Activated naive CD4-positive, alpha-beta T cell treated with anti-CD3 and anti-CD28 coated beads, Interleukin-2, amount 50 U/mL, for 72 hours (primary cell): ENCODE measurements around the gene PSRC1. TPM values are rescaled to one million over a fixed set of nuclear protein-coding genes. Genes with fewer than 3 reads are reported as not detected.

Source experiments
- ATAC-seq, 2 donors: fragments of 150-1000 bp; cut with Tn5 transposase; 2 replicates each; pipeline ENCODE4 v1.10.0; 2021; ENCODE audit warnings: mild to moderate bottlenecking in 2 of 2, moderate library complexity in 2 of 2
- DNase-seq, 2 donors: peaks; one replicate each; pipeline ENCODE4 v3.0.0; 2021 to 2022; ENCODE audit warnings: low spot score in 2 of 2
- H3K27ac Mint-ChIP-seq, 2 donors: one replicate each; pipeline ENCODE4 v1.8.0; 2022; ENCODE audit warnings: mild to moderate bottlenecking in 2 of 2, mixed read lengths in 2 of 2
- H3K36me3 Mint-ChIP-seq, 2 donors: one replicate each; pipeline ENCODE4 v1.8.0; 2022; ENCODE audit warnings: mixed read lengths in 2 of 2
- H3K9me3 Mint-ChIP-seq, 2 donors: one replicate each; pipeline ENCODE4 v1.8.0; 2022; ENCODE audit warnings: mixed read lengths in 2 of 2
- total RNA-seq, 2 donors: library from RNA; stranded (reverse); gene quantifications; one replicate each; pipeline ENCODE4 v1.2.3, GENCODE V29; 2022

PSRC1 gene
- total RNA-seq, 2 donors from 2014 or later: 20.5 to 23.9 TPM

DNA sequence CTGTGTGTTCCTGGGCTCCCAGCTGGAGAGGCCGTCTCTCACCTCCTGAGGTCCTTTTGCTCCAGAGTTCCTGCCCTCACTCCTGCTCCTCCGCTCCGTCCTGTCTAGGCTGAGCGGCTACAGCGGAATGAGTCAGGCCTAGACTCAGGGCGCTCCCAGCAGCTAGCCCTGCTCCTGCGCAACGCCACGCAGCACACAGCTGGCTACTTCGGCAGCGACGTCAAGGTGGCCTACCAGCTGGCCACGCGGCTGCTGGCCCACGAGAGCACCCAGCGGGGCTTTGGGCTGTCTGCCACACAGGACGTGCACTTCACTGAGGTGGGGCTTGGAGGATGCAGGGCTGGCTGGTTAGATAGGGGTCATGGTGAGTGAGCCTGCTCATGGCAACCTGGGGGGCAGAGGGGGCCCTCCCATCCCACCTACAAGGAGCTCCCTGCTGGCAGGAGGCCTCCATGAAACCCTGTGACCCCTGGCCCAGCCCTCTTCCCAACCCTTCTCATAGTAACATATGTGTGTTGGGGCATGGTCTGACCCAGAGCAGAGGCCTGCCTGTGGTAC, 15.1 kb downstream of the PSRC1 start:
- no peak for DNase-seq
- no peak overlapping the region for H3K27ac Mint-ChIP-seq
- ATAC-seq: no peak
- H3K9me3 Mint-ChIP-seq: no peaks in the 10 kb centered on the region
- no peaks in the 10 kb centered on the region for H3K36me3 Mint-ChIP-seq

DNA sequence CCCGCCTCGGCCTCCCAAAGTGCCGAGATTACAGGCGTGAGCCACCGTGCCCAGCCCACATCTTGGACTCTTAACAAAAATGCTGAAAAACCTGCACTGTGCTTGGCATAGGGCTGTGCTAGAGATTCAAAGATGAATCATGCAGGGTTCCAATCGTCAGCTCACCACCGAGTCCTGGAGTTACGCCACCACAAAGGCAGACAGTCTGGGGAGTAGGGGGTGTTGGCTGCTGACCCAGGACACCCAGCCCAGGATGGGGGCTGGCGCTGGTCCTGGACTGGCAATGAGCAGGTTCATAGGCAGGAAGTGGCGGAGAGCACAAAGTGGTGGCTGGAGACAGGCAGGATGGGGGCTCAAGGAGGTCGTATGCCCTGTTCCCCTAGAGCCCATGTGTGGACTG, 16.0 kb downstream of the PSRC1 start:
- DNase-seq: no peak
- Mint-ChIP-seq H3K27ac (peak overlapping the region in 1 of 2 donors; percentile 14), H3K9me3 (no peaks in the 10 kb centered on the region), H3K36me3 (no peaks in the 10 kb centered on the region)
- no peak for ATAC-seq

DNA sequence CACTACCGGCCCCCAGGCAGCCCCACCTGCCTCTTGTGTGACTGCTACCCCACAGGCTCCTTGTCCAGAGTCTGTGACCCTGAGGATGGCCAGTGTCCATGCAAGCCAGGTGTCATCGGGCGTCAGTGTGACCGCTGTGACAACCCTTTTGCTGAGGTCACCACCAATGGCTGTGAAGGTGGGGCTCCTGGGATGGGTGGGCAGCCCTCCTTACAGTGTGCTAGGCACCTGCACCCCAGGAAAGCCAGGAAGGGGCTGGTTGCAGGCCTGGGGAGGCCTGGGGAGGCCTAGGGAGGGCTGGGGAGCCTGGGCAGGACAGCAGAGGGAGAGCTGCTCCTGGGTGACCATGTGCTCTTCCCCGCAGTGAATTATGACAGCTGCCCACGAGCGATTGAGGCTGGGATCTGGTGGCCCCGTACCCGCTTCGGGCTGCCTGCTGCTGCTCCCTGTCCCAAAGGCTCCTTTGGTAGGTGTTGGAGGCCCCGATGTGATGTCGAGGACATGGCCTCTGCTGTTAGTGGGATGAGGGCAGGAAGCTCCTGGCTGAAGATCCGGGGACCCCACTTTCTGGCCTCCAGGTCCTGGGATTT, 17.1 kb downstream of the PSRC1 start:
- H3K27ac Mint-ChIP-seq: no peak overlapping the region
- no peaks in the 10 kb centered on the region for H3K9me3 Mint-ChIP-seq
- no peaks in the 10 kb centered on the region for H3K36me3 Mint-ChIP-seq
- no peak for ATAC-seq
- DNase-seq: no peak

DNA sequence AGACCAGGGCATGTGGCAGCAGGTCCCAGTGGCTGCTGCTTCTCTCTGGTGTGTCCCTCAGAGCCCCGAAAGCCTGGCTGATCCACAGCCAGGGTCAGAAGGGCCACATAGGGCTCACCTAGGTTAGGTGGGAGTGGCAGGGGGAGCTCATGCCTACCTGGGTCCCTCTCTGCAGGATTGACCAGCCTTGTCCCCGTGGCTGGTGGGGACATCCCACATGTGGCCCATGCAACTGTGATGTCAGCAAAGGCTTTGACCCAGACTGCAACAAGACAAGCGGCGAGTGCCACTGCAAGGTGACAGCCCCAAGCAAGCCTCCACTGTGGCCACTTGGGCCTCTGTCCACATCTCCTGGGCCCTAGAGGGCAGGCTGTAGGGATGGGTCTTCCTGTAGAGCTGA, 17.9 kb downstream of the PSRC1 start:
- ATAC-seq (no peak), DNase-seq (no peak)
- Mint-ChIP-seq H3K9me3 (no peaks in the 10 kb centered on the region), H3K36me3 (no peaks in the 10 kb centered on the region), H3K27ac (no peak overlapping the region)

DNA sequence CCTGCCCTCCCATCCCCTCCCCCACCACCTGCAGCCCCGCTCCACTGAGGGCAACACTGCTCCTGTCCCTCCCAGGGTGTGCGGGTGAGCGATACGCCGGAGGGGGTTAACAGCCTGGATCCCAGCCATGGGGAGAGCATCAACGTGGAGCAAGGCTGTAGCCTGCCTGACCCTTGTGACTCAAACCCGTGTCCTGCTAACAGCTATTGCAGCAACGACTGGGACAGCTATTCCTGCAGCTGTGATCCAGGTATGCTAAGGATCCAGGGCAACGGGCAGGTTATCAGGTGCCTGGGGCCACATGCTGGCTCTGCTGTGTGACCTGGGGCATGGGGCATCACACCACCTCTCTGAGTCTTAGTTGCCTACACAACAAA, 18.6 kb downstream of the PSRC1 start:
- no peak overlapping the region for H3K27ac Mint-ChIP-seq
- ATAC-seq: no peak
- no peaks in the 10 kb centered on the region for H3K9me3 Mint-ChIP-seq
- DNase-seq: no peak
- H3K36me3 Mint-ChIP-seq: no peaks in the 10 kb centered on the region

DNA sequence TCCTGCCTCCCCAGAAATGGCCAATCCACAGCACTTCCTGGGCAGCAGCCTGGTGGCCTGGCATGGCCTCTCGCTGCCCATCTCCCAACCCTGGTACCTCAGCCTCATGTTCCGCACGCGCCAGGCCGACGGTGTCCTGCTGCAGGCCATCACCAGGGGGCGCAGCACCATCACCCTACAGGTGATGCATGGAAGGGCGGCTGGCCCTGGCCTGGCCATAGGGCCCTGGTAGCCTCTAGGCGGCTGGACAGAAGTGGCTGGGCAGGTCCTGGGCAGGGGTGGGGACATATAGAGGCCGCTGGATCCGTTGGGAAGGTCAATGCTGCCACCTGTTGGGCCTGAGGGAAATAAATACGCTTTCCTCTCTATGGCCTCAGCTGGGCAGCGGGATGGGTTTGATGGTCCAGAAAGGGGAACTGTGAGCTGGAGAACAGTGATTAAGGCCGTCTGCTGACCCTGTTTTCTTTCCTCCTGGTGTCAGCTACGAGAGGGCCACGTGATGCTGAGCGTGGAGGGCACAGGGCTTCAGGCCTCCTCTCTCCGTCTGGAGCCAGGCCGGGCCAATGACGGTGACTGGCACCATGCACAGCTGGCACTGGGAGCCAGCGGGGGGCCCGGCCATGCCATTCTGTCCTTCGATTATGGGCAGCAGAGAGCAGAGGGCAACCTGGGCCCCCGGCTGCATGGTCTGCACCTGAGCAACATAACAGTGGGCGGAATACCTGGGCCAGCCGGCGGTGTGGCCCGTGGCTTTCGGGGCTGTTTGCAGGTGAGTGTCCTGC, 19.2 kb downstream of the PSRC1 start:
- Mint-ChIP-seq H3K36me3 (no peaks in the 10 kb centered on the region), H3K27ac (peak overlapping the region; percentile 37 to 47), H3K9me3 (no peaks in the 10 kb centered on the region)
- peak; percentile 96 to 97 for ATAC-seq
- peak; percentile 82 to 95 for DNase-seq

DNA sequence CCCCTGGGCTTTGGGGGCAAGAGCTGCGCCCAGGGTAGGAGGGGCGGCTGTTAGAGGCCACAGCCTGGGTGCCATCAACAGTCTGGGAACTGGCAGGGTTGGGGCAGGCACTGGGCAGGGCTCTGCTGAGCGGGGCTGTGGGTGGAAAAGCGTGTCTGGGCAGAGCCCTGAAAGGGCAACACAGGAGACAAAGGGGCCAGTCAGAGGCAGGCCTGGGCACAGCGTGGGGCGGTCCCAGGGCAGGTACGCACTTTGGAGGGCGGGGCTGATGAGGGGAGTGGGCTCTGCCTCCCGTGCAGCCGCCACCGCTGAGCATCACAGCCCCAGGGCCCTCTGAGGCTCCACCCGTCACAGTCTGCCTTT, 19.7 kb downstream of the PSRC1 start:
- H3K27ac Mint-ChIP-seq: peak overlapping the region in 1 of 2 donors; percentile 37
- no peaks in the 10 kb centered on the region for H3K36me3 Mint-ChIP-seq
- H3K9me3 Mint-ChIP-seq: no peaks in the 10 kb centered on the region
- no peak for DNase-seq
- peak; percentile 21 to 51 for ATAC-seq

DNA sequence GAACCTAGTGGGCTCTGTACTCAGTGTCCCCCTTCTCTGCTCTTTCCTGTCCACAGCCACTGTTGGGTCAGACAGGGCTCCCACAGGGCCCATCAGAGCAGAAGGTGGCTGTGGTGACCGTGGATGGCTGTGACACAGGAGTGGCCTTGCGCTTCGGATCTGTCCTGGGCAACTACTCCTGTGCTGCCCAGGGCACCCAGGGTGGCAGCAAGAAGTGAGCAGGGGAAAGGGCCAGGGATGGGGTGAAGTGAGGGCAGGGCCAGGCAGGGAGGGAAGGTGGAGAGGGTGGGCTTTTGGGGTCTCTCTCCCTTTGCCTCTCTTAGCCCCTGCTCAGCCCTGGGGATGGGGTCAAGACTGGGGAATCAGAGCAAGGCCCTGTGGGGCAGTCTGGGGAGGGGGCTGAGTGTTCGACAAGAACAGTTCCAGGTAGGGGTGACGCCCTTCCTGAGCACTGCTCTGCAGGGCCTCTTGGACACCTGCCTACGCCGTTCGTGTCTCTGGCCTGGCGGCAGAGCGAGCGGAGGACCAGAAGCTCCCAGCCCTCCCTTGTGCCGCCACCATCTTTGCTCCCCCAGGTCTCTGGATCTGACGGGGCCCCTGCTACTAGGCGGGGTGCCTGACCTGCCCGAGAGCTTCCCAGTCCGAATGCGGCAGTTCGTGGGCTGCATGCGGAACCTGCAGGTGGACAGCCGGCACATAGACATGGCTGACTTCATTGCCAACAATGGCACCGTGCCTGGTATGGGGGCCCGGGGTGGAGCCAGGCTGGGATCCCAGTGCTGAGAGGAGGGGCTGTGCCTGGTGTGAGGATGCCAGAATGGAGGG, 20.5 kb downstream of the PSRC1 start:
- no peak for ATAC-seq
- Mint-ChIP-seq H3K9me3 (no peaks in the 10 kb centered on the region), H3K36me3 (no peaks in the 10 kb centered on the region), H3K27ac (peak overlapping the region in 1 of 2 donors; percentile 37)
- no peak for DNase-seq

DNA sequence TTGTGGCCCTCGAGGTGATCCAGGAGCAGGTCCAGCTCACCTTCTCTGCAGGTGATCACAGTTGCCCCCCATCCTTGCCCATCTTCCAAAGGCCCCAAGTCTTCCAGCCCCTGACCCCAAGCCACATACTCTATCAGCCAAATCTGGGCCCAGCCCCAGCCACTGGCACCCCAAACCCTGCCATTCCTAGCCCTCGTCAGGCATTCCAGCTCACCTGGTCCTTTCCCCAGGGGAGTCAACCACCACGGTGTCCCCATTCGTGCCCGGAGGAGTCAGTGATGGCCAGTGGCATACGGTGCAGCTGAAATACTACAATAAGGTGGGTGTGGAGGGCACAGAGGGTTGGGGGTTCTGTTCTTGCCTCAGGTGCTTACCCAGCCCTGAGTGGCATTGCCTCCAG, 21.4 kb downstream of the PSRC1 start:
- DNase-seq (no peak), ATAC-seq (no peak)

DNA sequence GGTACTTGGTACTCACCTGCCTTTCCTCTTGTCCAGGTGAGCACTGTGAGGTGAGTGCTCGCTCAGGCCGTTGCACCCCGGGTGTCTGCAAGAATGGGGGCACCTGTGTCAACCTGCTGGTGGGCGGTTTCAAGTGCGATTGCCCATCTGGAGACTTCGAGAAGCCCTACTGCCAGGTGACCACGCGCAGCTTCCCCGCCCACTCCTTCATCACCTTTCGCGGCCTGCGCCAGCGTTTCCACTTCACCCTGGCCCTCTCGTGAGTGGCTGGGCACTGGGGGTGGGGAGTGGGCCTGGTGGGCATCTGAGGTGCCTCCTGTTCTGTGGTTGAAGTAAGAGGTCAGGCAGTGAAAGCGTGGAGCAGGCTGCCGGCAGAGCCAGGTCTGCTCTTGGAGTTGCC, 21.9 kb downstream of the PSRC1 start:
- Mint-ChIP-seq H3K9me3 (no peaks in the 10 kb centered on the region), H3K36me3 (no peaks in the 10 kb centered on the region), H3K27ac (no peak overlapping the region)
- DNase-seq (no peak), ATAC-seq (no peak)

More for the DNA sequence above, 21.4 kb downstream of the PSRC1 start:
- H3K9me3 Mint-ChIP-seq: no peaks in the 10 kb centered on the region
- H3K27ac Mint-ChIP-seq: no peak overlapping the region
- no peaks in the 10 kb centered on the region for H3K36me3 Mint-ChIP-seq

DNA sequence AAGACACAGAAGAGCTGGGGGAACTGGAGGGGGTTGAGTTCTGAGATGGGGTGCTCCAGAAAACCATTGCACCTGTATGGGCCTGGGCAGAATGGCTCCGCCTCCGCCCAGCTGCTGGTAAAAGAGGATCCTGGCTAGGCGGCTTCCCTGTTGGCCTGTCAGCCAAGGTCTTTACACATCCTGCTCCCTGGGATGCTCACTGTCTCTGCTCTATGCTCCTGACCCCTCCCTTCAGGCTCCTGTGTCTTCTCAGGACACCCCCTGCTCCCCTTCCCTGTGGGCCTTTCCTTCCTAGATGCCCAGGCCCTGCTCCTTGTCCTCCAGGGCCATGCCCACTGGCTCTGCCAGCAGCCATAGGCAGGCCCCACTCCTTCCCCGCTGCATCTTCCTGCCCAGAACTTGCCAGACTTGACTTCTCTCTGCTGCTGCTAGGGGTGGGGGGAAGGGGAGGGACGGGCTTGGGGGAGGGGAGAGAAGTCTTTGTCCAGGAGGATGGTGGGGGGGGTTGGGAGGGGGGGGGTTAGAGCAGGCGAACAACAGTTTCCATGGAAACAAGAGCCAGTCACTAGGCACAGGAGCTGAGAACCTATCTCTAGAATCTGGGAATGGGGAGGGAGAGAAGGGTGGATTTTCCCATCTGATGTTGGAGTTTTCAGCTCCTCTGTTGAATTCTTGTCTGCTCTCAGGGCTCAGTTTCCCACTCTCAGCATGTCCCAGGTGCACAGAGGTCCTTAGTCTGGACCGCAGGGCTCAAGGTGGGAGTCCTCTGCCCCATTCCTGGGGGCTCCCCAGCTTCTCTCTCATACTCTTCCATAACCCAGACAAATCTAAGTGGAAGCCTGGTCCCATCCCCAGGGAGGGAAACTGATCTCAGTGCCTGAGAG, 23.0 kb downstream of the PSRC1 start:
- H3K27ac Mint-ChIP-seq: no peak overlapping the region
- H3K36me3 Mint-ChIP-seq: no peaks in the 10 kb centered on the region
- ATAC-seq (no peak), DNase-seq (no peak)
- H3K9me3 Mint-ChIP-seq: no peaks in the 10 kb centered on the region

DNA sequence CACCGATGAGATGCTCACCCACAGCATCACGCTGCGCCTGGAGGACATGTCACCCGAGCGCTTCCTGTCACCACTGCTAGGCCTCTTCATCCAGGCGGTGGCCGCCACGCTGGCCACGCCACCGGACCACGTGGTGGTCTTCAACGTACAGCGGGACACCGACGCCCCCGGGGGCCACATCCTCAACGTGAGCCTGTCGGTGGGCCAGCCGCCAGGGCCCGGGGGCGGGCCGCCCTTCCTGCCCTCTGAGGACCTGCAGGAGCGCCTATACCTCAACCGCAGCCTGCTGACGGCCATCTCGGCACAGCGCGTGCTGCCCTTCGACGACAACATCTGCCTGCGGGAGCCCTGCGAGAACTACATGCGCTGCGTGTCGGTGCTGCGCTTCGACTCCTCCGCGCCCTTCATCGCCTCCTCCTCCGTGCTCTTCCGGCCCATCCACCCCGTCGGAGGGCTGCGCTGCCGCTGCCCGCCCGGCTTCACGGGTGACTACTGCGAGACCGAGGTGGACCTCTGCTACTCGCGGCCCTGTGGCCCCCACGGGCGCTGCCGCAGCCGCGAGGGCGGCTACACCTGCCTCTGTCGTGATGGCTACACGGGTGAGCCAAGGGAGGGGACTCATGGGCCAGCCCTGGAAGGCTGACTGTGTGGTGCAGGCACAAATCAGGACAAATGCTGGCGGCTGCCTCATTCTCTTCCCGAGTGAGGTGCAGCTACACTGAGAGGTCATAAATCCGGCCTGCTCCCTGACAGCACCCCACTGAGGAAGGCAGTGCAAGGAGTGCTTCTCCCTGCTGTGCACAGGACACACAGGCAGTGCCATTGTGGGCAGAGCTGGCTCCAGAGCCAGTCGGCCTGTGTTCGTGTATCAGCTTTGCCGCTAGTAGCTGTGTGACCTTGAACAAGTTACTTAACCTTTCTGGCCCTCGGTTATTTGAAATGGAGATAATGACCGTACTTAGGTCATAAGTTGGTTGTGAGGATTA, 24.2 kb downstream of the PSRC1 start:
- Mint-ChIP-seq H3K27ac (no peak overlapping the region), H3K9me3 (no peaks in the 10 kb centered on the region), H3K36me3 (no peaks in the 10 kb centered on the region)
- ATAC-seq: no peak
- no peak for DNase-seq

DNA sequence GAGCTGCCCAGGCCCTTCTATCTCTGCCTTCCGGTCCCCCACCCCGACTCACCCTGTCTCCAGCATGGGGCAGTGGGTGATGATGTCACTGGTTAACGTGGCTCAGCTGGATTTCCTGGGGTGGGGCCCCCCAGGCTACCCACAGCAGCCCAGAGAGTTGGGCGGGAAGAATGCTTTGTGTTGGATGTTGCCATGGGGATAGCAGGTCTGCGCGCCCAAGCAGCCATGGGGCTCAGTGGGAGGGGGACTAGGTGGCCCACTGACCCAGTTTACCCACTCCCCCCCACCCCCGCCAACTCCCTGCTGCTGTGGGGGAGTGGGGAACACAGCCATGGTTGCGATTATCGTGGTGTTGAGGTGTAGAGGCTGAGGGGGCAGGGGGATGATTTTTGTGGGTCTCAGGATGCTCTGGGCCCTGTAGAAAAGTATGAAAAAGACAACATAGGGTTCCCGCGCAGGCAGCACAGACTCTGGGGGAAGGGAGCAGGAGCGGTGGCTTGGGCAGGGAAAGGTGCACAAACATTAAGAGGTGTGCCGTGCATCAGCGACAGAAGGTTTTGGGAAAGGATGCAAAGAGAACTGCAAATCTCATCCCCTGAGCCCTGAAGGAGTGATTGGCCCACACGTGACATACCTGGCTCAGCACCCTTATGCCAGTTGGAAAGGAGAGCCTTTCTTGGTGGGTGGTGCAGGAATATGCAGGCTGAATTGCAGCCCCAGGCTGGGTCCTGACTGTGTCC, 25.1 kb downstream of the PSRC1 start:
- H3K36me3 Mint-ChIP-seq: no peaks in the 10 kb centered on the region
- H3K27ac Mint-ChIP-seq: no peak overlapping the region
- no peaks in the 10 kb centered on the region for H3K9me3 Mint-ChIP-seq
- no peak for ATAC-seq
- no peak for DNase-seq

DNA sequence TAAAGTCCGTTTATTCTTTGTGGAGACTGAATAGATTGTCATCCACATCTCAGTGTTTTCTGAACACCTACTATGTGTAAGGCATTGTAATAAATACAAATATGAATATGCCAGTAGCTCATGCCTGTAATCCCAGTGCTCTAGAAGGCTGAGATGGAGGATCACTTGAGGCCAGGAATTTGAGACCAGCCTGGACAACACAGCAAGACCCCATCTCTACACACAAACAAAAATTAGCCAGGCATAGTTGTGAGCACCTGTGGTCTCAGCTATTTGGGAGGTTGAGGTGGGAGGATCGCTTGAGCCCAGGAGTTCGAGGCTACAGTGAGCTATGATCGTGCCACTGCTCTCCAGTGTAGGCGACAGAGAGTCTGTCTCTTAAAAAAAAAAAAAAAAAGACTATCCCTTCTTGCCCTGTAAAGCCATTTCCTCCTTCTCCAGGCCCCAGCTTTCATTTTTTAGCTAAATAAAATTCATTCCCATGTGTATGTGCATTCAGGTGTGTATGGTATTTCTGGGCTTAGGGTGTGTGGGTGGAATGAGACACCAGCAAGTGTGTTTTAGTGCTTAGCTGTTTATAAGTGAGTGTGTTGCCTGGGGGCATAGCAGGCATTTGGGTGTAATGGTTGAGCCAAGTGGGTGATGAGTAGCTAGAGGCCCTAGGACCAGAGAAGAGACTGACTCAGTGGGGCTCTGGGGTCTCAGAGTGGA, 25.8 kb downstream of the PSRC1 start:
- ATAC-seq (no peak), DNase-seq (no peak)
- no peak overlapping the region for H3K27ac Mint-ChIP-seq
- no peaks in the 10 kb centered on the region for H3K36me3 Mint-ChIP-seq
- H3K9me3 Mint-ChIP-seq: no peaks in the 10 kb centered on the region
